ENCODE data around the gene MYO9B. TPM values are rescaled to one million over a fixed set of nuclear protein-coding genes. Genes with fewer than 3 reads are reported as not detected.

Gene MYO9B
- total and polyA plus RNA-seq, 9 of the 15 experiments (the other 6 are each of a cell fraction or from before 2014, with no cell fraction given), result 2.4 to 77.6 (median 23.0) TPM

GRCh38 chr19:17260842-17261325 lies 185.3 kb downstream of the MYO9B start (continued):
- peak; percentile 32 to 62; a peak in 3 of 4 replicates for TF ChIP-seq NRF1 (conservative IDR thresholded peaks at IDR 0.05 in 1 of 2, IDR thresholded peaks at IDR 0.05 in 1 of 2)
- 0 out of 4 replicates have a peak, but pooled peaks of 1 of the 2 experiments have one; percentile 33 for TF ChIP-seq NONO (IDR thresholded peaks at IDR 0.05; ENCODE audit: low read depth in 2 of 2, low read length in 1 of 2)
- TF ChIP-seq, protein P1, sequence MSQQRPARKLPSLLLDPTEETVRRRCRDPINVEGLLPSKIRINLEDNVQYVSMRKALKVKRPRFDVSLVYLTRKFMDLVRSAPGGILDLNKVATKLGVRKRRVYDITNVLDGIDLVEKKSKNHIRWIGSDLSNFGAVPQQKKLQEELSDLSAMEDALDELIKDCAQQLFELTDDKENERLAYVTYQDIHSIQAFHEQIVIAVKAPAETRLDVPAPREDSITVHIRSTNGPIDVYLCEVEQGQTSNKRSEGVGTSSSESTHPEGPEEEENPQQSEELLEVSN (IDR thresholded peaks at IDR 0.05; ENCODE audit: borderline replicate concordance in 1 of 2, extremely low read depth in 1 of 2, insufficient read depth in 1 of 2, insufficient read length in 1 of 2, low read depth in 1 of 2, low read length in 1 of 2, poor library complexity in 1 of 2, severe bottlenecking in 1 of 2), result peak; percentile 56 to 60
- no peak for TF ChIP-seq DACH1 (IDR thresholded peaks at IDR 0.05; ENCODE audit: partially characterized antibody)
- peak; percentile 61; the same call in 1 of the 2 replicates for TF ChIP-seq CREB1 (IDR thresholded peaks at IDR 0.05)
- peak; percentile 78 for TF ChIP-seq CREB1 (CRISPR knock-in tag; IDR thresholded peaks at IDR 0.05)
- TF ChIP-seq SOX6 (IDR thresholded peaks at IDR 0.05), result peak; percentile 20; the same call in 1 of the 2 replicates
- TF ChIP-seq, protein P2, sequence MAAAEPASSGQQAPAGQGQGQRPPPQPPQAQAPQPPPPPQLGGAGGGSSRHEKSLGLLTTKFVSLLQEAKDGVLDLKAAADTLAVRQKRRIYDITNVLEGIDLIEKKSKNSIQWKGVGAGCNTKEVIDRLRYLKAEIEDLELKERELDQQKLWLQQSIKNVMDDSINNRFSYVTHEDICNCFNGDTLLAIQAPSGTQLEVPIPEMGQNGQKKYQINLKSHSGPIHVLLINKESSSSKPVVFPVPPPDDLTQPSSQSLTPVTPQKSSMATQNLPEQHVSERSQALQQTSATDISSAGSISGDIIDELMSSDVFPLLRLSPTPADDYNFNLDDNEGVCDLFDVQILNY (CRISPR knock-in tag; IDR thresholded peaks at IDR 0.05), result no peak
- TF ChIP-seq CCAR2 (IDR thresholded peaks at IDR 0.05; ENCODE audit: low read depth, low read length), result no peak
- TF ChIP-seq NFIX (CRISPR knock-in tag; IDR thresholded peaks at IDR 0.05; ENCODE audit: low read depth), result no peak
- TF ChIP-seq WHSC1 (IDR thresholded peaks at IDR 0.05; ENCODE audit: low read length), result no peak
- no peak for TF ChIP-seq IFI16 (CRISPR knock-in tag; IDR thresholded peaks at IDR 0.05)
- TF ChIP-seq NELFE (IDR thresholded peaks at IDR 0.05; ENCODE audit: insufficient read depth, insufficient read length), result no peak
- TF ChIP-seq MCM7 (IDR thresholded peaks at IDR 0.05), result no peak
- TF ChIP-seq ZC3H8 (IDR thresholded peaks at IDR 0.05), result 0 out of 2 replicates have a peak, but pooled peaks have one; percentile 76
- TF ChIP-seq SRSF7 (optimal IDR thresholded peaks at IDR 0.05; ENCODE audit: low read depth, low read length), result no peak
- TF ChIP-seq RBM17 (IDR thresholded peaks at IDR 0.05; ENCODE audit: borderline replicate concordance, low read depth, low read length), result no peak
- peak; percentile 50; the same call in 1 of the 2 replicates for TF ChIP-seq ZFX (CRISPR knock-in tag; IDR thresholded peaks at IDR 0.05)
- no peak for TF ChIP-seq SRSF1 (IDR thresholded peaks at IDR 0.05; ENCODE audit: low read depth, low read length)
- peak; percentile 86 for TF ChIP-seq SMC3 (conservative IDR thresholded peaks at IDR 0.05; ENCODE audit: insufficient read depth, low read depth, low read length)
- TF ChIP-seq GTF2A2 (tag; IDR thresholded peaks at IDR 0.05), result no peak
- peak; percentile 56; the same call in 1 of the 2 replicates for TF ChIP-seq ZBTB7A (IDR thresholded peaks at IDR 0.05; ENCODE audit: borderline replicate concordance, control insufficient read depth, low read depth, low read length)
- TF ChIP-seq RFX1 (IDR thresholded peaks at IDR 0.05), result no peak
- TF ChIP-seq, protein P3, sequence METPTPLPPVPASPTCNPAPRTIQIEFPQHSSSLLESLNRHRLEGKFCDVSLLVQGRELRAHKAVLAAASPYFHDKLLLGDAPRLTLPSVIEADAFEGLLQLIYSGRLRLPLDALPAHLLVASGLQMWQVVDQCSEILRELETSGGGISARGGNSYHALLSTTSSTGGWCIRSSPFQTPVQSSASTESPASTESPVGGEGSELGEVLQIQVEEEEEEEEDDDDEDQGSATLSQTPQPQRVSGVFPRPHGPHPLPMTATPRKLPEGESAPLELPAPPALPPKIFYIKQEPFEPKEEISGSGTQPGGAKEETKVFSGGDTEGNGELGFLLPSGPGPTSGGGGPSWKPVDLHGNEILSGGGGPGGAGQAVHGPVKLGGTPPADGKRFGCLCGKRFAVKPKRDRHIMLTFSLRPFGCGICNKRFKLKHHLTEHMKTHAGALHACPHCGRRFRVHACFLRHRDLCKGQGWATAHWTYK (CRISPR knock-in tag; IDR thresholded peaks at IDR 0.05), result no peak
- TF ChIP-seq MCM5 (IDR thresholded peaks at IDR 0.05; ENCODE audit: low read depth), result no peak
- TF ChIP-seq CBFB (CRISPR knock-in tag; IDR thresholded peaks at IDR 0.05), result no peak
- TF ChIP-seq TFAP4 (CRISPR knock-in tag; IDR thresholded peaks at IDR 0.05; ENCODE audit: borderline replicate concordance), result peak; percentile 84; the same call in 1 of the 2 replicates
